ENCODE measurements around the gene ZDHHC21. TPM values are rescaled to one million over a fixed set of nuclear protein-coding genes. Genes with fewer than 3 reads are reported as not detected.

ZDHHC21 gene
- total and polyA plus RNA-seq, 2 of the 8 experiments (the other 6 are each of a cell fraction or from before 2014, with no cell fraction given), result 1.9 to 6.0 TPM

DNA sequence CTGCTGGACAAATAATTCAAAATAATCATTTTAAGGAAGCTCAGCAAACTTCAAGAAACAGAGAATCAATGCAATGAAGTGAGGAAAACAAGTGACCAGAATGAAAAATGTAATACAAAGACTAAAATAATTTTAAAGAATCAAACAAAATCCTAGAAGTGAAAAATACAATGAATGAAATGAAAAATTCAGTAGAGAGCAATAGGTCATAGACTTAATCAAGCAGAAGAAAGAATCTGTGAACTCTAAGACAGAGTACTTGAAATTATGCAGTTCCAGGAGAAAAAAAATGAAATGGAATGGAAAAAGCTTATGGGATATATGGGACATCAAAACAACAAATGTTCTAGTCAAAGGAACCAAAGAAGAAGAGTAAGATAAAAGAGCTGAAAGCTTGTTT is 11.8 kb upstream of the ZDHHC21 start (continued):
- TF ChIP-seq GTF2F1 (IDR thresholded peaks at IDR 0.05; ENCODE audit: borderline replicate concordance, low read depth, low read length) (no peak), TAF7 (optimal IDR thresholded peaks at IDR 0.05; ENCODE audit: borderline replicate concordance, low read depth, low read length) (no peak)
- TF ChIP-seq, protein P1, sequence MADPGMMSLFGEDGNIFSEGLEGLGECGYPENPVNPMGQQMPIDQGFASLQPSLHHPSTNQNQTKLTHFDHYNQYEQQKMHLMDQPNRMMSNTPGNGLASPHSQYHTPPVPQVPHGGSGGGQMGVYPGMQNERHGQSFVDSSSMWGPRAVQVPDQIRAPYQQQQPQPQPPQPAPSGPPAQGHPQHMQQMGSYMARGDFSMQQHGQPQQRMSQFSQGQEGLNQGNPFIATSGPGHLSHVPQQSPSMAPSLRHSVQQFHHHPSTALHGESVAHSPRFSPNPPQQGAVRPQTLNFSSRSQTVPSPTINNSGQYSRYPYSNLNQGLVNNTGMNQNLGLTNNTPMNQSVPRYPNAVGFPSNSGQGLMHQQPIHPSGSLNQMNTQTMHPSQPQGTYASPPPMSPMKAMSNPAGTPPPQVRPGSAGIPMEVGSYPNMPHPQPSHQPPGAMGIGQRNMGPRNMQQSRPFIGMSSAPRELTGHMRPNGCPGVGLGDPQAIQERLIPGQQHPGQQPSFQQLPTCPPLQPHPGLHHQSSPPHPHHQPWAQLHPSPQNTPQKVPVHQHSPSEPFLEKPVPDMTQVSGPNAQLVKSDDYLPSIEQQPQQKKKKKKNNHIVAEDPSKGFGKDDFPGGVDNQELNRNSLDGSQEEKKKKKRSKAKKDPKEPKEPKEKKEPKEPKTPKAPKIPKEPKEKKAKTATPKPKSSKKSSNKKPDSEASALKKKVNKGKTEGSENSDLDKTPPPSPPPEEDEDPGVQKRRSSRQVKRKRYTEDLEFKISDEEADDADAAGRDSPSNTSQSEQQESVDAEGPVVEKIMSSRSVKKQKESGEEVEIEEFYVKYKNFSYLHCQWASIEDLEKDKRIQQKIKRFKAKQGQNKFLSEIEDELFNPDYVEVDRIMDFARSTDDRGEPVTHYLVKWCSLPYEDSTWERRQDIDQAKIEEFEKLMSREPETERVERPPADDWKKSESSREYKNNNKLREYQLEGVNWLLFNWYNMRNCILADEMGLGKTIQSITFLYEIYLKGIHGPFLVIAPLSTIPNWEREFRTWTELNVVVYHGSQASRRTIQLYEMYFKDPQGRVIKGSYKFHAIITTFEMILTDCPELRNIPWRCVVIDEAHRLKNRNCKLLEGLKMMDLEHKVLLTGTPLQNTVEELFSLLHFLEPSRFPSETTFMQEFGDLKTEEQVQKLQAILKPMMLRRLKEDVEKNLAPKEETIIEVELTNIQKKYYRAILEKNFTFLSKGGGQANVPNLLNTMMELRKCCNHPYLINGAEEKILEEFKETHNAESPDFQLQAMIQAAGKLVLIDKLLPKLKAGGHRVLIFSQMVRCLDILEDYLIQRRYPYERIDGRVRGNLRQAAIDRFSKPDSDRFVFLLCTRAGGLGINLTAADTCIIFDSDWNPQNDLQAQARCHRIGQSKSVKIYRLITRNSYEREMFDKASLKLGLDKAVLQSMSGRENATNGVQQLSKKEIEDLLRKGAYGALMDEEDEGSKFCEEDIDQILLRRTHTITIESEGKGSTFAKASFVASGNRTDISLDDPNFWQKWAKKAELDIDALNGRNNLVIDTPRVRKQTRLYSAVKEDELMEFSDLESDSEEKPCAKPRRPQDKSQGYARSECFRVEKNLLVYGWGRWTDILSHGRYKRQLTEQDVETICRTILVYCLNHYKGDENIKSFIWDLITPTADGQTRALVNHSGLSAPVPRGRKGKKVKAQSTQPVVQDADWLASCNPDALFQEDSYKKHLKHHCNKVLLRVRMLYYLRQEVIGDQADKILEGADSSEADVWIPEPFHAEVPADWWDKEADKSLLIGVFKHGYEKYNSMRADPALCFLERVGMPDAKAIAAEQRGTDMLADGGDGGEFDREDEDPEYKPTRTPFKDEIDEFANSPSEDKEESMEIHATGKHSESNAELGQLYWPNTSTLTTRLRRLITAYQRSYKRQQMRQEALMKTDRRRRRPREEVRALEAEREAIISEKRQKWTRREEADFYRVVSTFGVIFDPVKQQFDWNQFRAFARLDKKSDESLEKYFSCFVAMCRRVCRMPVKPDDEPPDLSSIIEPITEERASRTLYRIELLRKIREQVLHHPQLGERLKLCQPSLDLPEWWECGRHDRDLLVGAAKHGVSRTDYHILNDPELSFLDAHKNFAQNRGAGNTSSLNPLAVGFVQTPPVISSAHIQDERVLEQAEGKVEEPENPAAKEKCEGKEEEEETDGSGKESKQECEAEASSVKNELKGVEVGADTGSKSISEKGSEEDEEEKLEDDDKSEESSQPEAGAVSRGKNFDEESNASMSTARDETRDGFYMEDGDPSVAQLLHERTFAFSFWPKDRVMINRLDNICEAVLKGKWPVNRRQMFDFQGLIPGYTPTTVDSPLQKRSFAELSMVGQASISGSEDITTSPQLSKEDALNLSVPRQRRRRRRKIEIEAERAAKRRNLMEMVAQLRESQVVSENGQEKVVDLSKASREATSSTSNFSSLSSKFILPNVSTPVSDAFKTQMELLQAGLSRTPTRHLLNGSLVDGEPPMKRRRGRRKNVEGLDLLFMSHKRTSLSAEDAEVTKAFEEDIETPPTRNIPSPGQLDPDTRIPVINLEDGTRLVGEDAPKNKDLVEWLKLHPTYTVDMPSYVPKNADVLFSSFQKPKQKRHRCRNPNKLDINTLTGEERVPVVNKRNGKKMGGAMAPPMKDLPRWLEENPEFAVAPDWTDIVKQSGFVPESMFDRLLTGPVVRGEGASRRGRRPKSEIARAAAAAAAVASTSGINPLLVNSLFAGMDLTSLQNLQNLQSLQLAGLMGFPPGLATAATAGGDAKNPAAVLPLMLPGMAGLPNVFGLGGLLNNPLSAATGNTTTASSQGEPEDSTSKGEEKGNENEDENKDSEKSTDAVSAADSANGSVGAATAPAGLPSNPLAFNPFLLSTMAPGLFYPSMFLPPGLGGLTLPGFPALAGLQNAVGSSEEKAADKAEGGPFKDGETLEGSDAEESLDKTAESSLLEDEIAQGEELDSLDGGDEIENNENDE (IDR thresholded peaks at IDR 0.05; ENCODE audit: insufficient replicate concordance, low read length), result no peak
